ENCODE measurements around the gene COL11A2. TPM values are rescaled to one million over a fixed set of nuclear protein-coding genes. Genes with fewer than 3 reads are reported as not detected.

The COL11A2 gene
- total RNA-seq, 4 donors from 2014 or later = under 0.01 to 2.6 (median 1.0) TPM

DNA sequence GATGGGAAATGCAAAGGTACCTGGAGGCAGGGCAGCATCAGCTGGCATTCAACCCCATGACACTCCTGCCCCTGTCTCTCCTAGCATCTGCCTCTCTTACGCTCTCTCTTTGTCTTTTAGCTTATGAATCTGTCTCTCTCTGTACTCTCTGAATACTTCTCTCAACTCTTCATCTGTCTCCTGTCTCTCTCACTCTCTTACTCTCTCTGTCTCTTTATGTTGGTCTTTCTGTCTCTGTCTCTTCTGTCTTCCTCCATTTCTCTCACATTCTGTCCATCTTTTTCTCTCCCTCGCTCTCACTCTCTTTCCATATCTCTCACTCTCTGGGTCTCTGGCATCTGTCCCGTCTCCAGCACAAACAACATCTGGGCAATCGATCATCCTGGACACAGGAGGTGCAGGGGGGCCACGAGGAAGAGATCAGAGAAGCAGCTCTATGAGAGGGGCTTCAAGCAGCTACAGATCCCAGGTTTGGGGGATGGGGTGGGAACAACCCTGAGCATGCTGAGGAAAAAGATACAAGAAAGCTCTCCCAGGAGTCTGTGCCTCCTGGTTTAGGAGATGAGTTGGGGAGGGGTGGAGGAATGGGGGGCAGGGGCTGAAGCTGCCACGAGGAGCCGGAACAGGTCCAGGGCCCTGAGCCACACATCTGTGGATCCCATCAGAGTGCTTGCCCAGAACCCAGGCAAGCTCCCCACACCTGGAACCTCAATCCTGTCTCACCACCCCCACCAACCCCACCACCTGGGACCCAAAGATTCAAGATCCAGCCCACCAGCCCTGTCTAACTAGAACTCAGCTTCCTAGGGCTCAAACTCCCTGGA lies 2.4 kb downstream of the COL11A2 start:
- no peaks in the 10 kb centered on the region for H3K36me3 ChIP-seq
- TF ChIP-seq CTCF (IDR thresholded peaks at IDR 0.05) (no peak), POLR2A (IDR thresholded peaks at IDR 0.05) (no peak)
- peaks cover 0 to 11% of the 10 kb centered on the region in 2 donors for H3K4me1 ChIP-seq
- intact Hi-C loops (cut with DNase I; ENCODE audit: low total_unique reads) = no loop called here
- H3K27ac ChIP-seq = no peak overlapping the region
- H3K4me3 ChIP-seq = no peak overlapping the region
- H3K9me3 ChIP-seq = no peaks in the 10 kb centered on the region
- DNase-seq = no peak
- peaks cover 0 to 8% of the 10 kb centered on the region in 2 donors for H3K27me3 ChIP-seq

DNA sequence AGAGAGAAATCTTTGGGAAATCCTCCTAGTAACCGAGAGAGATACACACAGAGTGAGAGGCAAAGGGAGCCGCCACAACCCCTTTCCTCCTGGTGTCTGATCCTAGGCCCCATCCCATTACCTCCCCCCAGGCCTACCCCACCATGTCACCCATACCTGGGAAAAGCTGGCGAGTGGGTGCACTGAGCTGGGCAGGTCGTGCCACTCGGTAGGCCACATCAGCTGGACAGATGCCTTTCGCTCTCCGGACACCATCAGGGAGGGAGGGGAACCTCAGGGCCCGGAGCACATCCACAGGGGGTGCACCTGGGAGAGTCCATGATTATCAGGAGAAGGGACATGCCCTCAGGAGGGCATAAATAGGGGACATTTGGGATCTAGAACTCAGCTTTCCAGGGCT lies 3.1 kb downstream of the COL11A2 start:
- TF ChIP-seq CTCF (IDR thresholded peaks at IDR 0.05) (no peak), POLR2A (IDR thresholded peaks at IDR 0.05) (no peak)
- no peaks in the 10 kb centered on the region for H3K9me3 ChIP-seq
- peaks cover 0 to 8% of the 10 kb centered on the region in 2 donors for H3K27me3 ChIP-seq
- DNase-seq = no peak
- H3K27ac ChIP-seq = no peak overlapping the region
- H3K4me3 ChIP-seq = no peak overlapping the region
- no peaks in the 10 kb centered on the region for H3K36me3 ChIP-seq
- intact Hi-C loops (cut with DNase I; ENCODE audit: low total_unique reads) = no loop called here
- peaks cover 0 to 11% of the 10 kb centered on the region in 2 donors for H3K4me1 ChIP-seq

DNA sequence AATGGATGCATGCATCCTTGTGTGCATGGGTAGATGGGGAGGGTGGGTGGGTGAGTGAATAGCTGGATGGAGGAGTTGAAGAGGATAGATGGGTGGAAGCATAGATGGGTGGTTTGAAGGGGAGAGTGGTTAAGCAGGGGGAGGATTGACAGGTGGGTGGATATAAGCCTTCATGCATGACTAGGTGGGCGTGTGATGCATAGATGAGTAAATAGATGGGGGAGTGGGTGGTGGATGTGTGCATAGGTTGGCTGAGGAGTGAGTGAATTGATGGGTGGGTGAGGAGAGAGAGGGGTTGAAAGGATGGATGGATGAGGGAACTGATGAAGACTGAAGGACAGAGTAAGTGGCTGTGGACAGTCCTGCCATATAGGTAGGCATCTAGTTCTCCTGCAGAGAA lies 4.5 kb downstream of the COL11A2 start:
- intact Hi-C loops (cut with DNase I; ENCODE audit: low total_unique reads) = no loop called here
- Histone ChIP-seq H3K9me3 (no peaks in the 10 kb centered on the region), H3K27me3 (peaks cover 0 to 8% of the 10 kb centered on the region in 2 donors), H3K27ac (no peak overlapping the region), H3K36me3 (no peaks in the 10 kb centered on the region), H3K4me1 (peaks cover 0 to 9% of the 10 kb centered on the region in 2 donors), H3K4me3 (no peak overlapping the region)
- TF ChIP-seq POLR2A (IDR thresholded peaks at IDR 0.05) = no peak
- no peak for TF ChIP-seq CTCF (IDR thresholded peaks at IDR 0.05)
- DNase-seq = no peak

DNA sequence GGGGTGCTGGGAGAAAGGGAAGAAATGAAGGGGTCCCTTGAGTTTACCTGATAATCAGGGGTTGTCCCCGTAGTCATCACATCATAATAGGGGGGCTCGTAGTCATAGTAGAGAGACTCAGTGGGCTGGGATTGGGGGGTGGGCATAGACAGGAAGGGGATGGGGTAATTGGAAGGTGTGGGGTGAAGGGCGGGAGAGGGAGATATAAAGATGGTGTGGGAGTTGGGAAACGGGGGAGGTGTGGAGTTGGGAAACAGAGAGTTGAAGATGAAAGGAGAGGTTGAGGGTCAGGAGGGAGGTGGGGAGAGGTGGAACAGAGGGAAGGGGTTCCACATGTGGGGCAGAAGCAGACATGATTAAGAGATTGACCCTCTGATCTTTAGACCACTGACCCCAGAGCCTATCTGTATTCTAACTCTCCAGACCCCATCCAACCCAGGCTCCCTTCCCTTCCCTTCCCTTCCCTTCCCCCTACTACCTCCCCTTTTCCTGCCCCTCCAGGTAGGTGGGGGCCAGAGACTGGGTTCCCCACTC lies 6.5 kb downstream of the COL11A2 start:
- intact Hi-C loops (cut with DNase I; ENCODE audit: low total_unique reads) = no loop called here
- no peak overlapping the region for H3K4me3 ChIP-seq
- no peak overlapping the region for H3K27ac ChIP-seq
- TF ChIP-seq POLR2A (IDR thresholded peaks at IDR 0.05) (no peak), CTCF (IDR thresholded peaks at IDR 0.05) (no peak)
- H3K4me1 ChIP-seq = no peaks in the 10 kb centered on the region
- DNase-seq = no peak
- H3K9me3 ChIP-seq = no peaks in the 10 kb centered on the region
- no peaks in the 10 kb centered on the region for H3K27me3 ChIP-seq
- H3K36me3 ChIP-seq = no peaks in the 10 kb centered on the region

DNA sequence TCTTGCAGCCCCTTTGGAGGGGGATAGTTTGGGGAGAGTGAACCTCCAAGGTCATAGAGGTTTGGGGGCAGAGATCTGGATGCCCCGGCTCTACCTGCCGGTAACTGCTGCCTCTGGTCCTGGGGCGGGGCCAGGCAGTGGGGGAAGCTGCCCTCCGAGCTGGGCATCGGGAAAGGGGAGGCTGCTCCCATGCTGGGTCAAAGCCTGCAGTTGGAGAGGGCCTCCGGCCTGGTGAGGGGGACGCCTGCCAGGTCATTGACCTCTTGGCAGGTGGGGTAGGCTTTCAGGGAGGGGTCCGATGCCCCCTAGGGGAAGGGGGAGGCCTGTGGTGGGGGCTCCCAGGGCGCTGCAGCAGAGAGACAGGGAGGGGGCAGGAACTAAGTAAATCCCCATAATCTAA lies 7.1 kb downstream of the COL11A2 start:
- Histone ChIP-seq H3K9me3 (no peaks in the 10 kb centered on the region), H3K27ac (no peak overlapping the region), H3K4me3 (no peak overlapping the region), H3K27me3 (no peaks in the 10 kb centered on the region), H3K4me1 (no peaks in the 10 kb centered on the region), H3K36me3 (no peaks in the 10 kb centered on the region)
- no peak for DNase-seq
- TF ChIP-seq CTCF (IDR thresholded peaks at IDR 0.05) (no peak), POLR2A (IDR thresholded peaks at IDR 0.05) (no peak)
- intact Hi-C loops (cut with DNase I; ENCODE audit: low total_unique reads) = no loop called here
